NCI-H524 (cell line): ENCODE data around the gene PACS2.
"Not testable (repeated sequence)": the region's sequence is repeated elsewhere in the genome, so short reads cannot be mapped to it uniquely, and the experiment has no call there.

ENCODE experiments used
- DNase-seq, 2 experiments: peaks; one replicate each; lab custom pipeline; 2025; lab: John Stamatoyannopoulos, UW

The PACS2 gene

DNA sequence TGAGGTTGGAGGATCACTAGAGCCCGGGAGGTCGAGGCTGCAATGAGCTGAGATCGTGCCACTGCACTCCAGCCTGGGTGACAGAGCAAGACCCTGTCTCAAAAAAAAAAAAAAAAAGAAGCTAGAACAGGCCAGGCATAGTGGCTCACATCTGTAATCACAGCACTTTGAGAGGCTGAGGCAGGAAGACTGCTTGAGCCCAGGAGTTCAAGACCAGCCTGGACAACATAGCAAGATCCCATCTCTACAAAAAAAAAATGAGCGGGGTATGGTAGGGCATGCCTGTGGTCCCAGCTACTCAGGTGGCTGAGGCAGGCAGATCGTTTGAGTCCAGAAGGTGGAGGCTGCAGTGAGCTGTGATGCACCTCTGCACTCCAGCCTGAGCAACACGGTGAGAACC, 25.6 kb upstream of the PACS2 start:
- not testable (repeated sequence) for DNase-seq

GRCh38 chr14:105290621-105291346, 23.8 kb upstream of the PACS2 start:
- no peak for DNase-seq

DNA sequence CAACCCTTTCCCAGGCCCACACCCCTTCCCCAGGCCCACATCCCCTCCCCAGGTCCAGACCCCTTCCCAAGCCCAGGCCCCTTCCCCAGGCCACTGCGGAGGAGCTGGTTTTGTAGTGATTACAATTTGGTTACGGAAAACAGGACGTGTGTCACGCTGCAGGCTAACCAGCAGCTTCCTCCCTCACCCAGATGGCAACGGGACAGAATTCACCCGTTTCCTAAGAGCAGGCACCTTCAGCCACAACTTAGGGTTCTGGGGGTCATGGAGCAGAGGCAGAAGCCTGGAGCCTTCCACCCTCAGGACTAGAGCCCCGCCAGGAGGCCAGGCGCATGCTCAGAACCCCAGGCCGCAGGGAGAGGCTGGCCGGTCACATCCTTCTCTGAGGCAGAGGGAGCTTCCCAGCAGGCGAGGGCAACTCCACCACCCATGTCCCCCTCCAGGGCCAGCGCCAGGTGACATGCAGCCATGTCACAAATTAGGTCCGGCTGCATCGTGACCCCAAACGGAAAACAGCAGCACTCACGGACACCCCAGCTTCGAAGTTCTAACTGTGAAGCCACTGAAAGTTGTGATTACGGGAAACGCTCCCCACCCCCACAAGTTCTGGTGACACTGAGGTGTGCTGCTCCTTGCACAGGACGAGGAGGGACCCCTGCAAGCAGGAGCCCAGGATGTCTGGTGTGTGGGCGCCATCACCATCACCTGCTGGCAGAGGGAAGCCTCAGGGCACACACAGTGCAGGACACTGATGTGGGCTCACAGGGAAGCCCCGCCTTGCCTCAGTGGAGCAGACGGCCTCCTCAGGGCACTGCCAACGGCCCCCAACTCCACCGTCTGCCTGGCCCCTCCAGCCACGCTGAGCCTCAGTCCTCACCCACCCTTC, 21.5 kb upstream of the PACS2 start:
- DNase-seq, result no peak

DNA sequence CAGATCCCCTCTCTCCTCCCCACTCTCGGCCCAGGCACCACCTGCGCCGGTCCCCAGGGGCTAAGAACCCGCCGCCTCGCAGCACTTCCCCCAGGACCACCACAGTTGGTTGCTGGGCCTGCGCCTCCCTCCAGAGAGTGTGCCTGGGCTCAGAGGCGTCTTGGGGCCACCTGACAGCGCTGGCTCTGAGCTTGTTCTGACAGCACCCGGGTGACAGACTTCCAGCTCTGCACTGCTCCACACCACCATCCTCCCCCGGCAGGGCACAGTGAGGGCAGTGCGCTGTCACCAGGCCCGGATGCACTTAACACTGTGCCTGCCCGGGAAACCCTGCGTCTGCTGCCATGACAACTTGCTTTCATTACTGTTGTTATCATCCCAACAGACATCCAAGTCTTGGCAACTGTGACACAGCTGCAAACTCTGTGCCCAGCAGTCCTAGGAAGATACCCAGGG, 20.4 kb upstream of the PACS2 start:
- DNase-seq, result peak in 1 of 2 experiments; percentile 49

DNA sequence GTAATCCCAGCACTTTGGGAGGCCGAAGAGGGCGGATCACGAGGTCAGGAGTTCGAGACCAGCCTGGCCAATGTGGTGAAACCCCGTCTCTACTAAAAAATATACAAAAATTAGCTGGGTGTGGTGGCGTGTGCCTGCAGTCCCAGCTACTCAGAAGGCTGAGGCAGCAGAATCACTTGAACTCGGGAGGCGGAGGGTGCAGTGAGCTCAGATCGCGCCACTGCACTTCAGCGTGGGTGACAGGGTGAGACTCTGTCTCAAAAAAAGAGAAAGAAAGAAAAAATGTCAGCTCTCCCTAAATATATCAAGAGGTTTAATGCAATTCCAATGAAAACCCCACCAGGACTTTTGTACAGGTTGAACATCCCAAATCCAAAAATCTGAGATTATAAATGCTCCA, 17.2 kb upstream of the PACS2 start:
- DNase-seq, result not testable (repeated sequence)

- DNase-seq, result peak in 1 of 2 experiments; percentile 53
Measured at GRCh38 chr14:105299654-105300541, 14.7 kb upstream of the PACS2 start.

DNA sequence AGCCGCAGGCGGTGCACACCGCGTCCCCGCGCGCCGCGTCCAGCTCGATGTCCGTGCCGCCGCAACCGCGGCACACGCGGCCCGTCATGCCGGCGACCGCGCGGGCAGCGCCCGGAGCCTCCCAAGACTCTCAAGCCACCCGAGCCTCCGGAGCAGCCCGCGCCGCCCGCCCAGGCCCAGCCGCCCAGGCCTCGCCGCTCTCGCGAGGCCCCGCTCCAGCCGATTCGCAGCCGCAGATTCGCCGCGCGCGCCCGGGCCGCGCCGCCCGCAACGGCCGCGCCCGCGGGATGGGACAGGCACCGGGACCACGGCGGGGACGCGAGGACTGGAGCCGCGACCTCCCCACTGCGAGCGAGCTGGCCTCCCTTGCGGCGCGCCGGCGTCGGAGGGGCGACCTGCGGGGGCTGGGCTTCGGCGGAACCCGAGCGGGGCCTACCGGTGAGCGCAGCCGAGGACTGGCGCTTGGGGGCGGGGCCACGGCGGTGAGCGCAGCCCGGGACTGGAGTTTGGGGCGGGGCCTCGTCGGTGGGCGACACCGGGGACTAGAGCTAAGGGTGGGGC, 13.9 kb upstream of the PACS2 start, which contains the start of gene BRF1:
Gene BRF1, minus strand, starts transcription at position 460 of the 561 bp plus-strand sequence. Its CDS starts 372 bp downstream, at position 88.
- DNase-seq, result peak; percentile 71 to 98

- peak; percentile 98 to 99 for DNase-seq
Measured at GRCh38 chr14:105301103-105301914, 13.2 kb upstream of the PACS2 start.

DNA sequence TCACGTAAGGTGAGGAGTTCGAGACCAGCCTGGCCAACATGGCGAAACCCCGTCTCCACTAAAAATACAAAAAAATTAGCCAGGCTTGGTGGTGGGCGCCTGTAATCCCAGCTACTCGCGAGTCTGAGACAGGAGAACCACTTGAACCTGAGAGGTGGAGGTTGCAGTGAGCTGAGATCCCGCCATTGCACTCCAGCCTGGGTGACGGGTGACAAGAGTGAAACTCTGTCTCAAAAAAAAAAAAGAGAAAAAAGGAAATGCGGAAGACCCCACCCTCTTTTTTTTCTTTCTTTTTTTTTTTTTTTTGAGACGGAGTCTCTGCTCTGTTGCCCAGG, 12.7 kb upstream of the PACS2 start:
- not testable (repeated sequence) for DNase-seq

DNA sequence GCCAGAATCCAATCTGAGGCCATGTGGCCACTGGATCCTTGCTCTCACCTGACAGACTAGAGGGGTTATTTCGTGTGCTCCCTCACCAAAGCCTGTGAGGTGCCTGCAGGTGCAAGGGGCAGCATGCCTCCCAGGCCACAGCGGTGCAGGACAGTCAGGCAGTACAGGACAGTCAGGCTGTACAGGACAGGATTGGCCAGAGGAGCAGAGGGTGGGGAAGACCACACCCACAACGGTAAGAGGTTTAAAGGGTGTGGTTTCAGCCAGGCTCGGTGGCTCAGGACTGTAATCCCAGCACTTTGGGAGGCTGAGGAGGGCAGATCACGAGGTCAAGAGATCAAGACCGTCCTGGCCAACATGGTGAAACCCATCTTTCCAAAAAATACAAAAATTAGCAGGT, 10.6 kb upstream of the PACS2 start:
- DNase-seq, result no peak

- DNase-seq, result no peak
Measured at GRCh38 chr14:105304565-105304964, 10.0 kb upstream of the PACS2 start.

- no peak for DNase-seq
Measured at GRCh38 chr14:105305345-105305744, 9.2 kb upstream of the PACS2 start.

DNA sequence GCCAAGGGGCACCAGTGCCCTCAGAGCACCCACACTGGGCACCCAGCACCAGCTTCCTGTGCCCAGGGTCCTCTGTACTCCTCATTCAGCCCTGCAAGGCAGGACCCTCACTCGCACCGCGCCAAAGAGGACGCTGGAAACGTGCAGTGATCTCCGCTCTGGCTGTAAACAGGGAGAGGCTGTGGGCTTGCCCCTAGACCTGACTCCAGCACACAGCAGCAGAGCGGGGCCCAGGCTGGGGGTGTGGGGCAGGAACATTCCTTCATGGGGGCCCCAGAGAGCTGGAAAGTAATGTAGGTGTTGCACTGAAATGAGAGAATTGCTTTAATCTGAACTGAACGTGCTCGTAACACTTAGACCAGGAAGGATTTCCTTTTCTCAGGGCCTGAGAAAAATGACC, 8.8 kb upstream of the PACS2 start:
- no peak for DNase-seq

DNA sequence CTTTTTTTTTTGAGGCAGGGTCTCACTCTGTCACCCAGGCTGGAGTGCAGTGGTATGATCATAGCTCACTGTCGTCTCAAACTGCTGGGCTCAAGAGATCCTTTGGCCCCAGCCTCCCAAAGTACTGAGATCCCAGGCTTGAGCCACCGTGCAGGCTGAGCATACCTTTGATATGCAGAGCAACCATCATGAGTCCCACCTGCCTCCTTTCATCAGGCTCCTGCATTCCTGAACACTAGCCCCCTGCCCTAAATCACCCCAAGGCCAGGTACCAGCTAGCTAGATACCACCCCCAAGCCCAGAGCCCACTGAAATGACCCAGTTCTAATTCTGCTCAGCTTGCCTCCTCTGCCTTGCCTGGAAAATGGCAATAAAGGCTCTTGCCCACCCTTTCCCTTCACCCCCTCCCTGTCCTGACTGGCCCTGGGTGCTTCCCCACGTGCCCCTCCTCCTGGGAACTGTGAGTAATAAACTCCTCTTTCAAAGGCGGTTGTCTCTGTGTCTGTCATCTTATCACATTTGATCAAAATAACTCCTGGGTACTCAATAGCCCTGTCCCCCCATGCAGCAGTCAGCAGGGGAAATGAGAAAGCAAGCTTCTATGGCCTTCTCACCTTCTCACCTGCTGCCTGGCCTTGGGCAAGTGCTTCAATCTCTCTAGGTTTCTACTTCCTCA, 7.4 kb upstream of the PACS2 start:
- no peak for DNase-seq

- DNase-seq, result no peak
Measured at GRCh38 chr14:105309371-105309770, 5.2 kb upstream of the PACS2 start.

GRCh38 chr14:105311838-105312237, 2.7 kb upstream of the PACS2 start:
- DNase-seq, result no peak

DNA sequence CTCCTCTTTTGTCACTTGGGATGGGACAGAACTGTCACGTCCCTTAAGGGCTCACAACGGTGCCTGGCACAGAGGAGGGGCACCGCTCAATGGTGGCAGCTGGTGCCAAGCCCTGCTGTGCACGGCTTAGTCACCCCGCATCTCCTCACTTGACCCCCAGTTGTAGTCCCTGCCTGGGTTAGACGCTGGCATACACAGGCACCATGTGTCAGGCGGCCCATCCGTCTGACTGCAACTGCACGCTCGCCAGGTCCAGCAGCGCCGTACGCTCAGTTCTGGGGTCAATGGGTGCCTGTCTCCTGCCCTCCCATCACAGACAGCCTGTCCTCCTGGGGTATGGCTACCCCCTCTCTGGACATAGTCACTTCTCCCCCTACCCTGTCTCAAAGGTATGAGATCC, 1.6 kb upstream of the PACS2 start:
- DNase-seq, result no peak

DNA sequence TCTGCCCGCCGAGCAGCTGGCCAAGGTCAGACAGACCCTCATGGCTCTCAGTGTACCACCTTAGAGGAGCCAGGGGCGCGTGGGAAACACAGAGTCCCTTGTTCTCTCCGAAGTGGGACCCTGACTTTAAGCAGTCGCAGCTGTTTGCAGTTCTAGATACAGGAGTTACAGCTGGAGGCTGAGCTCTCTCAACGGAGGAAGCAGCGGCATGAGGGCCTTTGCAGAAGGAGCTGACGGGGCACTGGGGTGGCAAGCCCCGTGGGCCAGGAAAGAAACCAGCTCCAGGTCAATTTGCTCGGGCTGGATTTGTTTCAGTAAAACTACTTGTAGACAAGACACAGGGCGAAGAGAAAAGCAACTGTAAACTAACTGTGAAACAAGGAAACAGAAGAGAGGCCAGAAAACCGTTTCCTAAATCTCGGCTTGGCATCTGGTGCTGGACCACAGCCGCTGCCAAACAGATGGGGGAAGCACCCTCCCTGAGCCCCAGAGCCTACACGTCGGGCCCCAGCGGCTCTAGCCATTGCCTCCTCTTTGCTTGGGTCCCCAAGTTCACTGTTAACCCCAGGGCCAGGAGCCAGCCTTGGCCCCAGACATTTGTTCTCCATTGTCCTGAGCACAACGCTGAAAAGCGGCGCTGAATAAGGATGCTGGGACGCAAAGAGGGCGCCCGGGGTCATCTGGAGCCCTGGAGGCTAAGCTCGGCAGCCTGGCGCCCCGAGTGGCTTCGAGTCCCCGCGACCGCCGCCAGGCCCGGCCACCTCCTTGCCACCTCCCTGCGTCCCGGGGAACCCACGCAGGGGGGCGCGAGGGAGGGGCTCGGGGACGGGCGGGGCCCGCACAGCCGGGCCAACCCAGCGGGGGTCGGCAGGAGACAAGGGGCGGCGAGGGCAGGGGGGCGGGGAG, 914 bp upstream of the PACS2 start:
- peak; percentile 51 to 73 for DNase-seq

DNA sequence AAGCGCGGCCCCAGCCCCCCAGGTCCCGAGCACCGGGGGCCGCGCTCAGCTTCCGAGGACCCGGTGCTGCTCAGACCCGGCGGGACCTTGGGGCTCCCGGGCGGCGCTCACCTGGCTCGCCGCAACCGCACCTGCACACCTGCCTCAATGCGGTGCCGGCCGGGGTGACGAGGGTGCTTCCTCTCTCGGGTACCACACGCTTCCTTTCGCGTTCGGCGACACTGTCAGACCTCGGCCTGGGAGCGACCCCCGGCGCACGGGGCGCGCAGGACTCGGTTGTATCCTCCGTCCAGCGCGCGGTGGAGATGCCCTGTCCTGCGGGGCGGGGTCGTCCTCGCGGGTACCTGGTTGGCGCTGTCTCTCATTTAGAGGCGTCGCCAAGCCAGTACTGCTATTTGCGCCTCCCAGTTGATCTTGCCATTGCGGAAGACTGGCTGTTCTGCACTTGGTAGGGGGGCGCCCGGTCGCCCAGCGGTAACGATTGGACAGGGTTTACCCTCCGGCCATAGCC, 718 bp downstream of the PACS2 start:
- peak in 1 of 2 experiments; percentile 31 for DNase-seq
